DMS79 treated with DMSO at 0.1 percent for 48 hours (cell line): ENCODE data around the gene CYP2D6.
A peak's percentile ranks its signal among the peaks of the same experiment; 100 is the strongest.

Experiments
- DNase-seq: peaks from one replicate; lab custom pipeline; 2025; lab: John Stamatoyannopoulos, UW

CYP2D6 gene

DNA sequence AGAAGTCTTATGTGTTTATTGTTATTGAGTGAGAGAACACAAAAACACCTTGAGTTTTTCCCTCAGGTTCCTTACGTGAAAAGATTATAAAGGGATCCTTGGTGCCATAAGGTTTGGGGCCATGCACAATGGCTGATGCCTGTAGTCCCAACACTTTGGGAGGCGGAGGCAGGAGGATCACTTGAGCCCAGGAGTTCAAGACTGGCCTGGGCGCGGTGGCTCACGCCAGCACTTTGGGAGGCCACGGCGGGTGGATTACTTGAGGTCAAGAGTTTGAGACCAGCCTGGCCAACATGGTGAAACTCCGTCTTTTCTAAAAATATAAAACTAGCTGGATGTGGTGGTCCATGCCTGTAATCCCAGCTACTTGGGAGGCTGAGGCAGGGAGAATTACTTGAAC lies 45.7 kb downstream of the CYP2D6 start:
- no peak for DNase-seq

- no peak for DNase-seq
These were observed 47.5 kb downstream of the CYP2D6 start for GRCh38 chr22:42083119-42083518.

DNA sequence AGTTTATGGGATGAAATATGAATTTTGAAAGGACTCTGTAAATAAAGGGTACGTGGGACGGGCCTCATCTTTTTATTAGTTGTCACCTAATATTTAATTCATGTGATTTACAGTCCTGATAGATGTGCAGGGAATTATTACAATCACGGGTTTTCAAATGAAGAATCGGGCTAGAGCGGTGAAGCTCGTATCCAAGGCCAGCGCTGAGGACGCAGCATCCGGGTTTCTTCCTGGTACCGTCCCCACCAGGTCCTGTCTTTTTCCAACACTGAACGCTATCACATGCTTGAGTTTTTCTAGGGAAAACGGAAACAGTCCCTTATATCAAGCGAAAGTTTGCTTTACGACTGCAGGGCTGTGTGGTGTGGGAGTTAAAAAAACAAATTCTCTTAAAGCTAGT lies 50.3 kb downstream of the CYP2D6 start:
- peak; percentile 2 for DNase-seq

- DNase-seq: peak; percentile 83
These were observed 51.0 kb downstream of the CYP2D6 start, which contains the start of gene SMDT1 for GRCh38 chr22:42079319-42080251. Gene SMDT1, plus strand, starts transcription at chr22:42079700. Its CDS starts 69 bp downstream, at chr22:42079769.

DNA sequence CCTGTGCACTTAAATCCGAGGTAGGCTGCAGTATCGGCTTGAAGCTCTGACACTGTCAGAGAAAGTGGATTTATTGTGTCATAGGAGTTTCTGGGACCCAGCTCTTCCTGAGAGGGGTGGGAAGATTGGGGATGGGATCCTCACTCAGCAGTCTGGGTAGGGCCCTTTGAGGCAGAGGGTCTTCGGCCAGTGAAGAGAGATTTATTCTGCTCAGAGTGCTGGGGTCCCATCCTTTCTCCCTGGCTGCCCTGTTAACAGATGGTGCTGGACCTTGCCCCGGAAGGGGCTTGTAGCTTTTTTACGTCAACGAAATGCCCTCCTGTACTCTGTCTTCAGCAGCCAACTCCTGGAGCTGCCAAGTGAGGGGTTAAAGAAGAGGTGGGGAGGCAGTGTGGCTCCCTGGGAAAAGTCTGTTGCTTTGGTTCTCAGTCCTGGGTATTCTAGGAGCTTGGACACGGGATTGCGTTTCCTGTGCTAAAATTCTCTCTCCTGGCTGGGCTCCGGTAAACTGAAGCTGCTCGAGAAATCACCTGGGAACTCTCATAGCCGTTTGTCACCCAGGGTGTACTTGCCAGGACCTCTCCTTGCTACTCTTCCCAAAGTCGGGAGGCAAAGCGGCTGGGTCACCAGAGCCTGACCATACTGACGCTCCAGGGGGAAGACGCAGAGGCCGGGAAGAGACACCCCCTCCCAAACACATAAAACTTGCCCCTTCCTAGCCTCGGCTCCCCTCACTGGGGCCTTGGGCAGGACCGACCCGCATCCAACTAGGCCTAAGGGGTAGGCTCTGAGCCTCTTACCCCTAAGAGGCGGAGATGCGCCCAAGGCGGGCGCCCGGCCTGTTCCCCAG lies 51.9 kb downstream of the CYP2D6 start:
- DNase-seq: peak; percentile 5

DNA sequence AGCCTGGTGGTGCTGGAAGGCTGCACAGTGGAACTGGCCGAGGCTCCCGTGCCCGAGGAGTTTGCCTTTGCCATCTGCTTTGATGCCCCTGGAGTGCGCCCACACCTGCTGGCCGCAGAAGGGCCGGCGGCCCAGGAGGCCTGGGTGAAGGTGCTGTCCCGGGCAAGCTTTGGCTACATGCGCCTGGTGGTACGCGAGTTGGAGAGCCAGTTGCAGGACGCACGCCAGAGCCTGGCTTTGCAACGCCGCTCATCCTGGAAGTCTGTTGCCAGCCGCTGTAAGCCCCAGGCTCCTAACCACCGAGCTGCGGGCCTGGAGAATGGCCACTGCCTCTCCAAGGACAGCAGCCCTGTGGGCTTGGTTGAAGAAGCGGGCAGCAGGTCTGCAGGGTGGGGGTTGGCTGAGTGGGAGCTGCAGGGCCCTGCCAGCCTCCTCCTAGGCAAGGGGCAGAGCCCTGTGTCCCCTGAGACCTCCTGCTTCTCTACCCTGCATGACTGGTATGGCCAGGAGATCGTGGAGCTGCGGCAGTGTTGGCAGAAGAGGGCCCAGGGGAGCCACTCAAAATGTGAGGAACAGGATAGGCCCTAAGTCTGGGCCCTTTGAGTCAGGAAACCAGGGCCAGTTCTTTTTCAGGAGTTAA lies 53.0 kb downstream of the CYP2D6 start:
- DNase-seq: no peak

DNA sequence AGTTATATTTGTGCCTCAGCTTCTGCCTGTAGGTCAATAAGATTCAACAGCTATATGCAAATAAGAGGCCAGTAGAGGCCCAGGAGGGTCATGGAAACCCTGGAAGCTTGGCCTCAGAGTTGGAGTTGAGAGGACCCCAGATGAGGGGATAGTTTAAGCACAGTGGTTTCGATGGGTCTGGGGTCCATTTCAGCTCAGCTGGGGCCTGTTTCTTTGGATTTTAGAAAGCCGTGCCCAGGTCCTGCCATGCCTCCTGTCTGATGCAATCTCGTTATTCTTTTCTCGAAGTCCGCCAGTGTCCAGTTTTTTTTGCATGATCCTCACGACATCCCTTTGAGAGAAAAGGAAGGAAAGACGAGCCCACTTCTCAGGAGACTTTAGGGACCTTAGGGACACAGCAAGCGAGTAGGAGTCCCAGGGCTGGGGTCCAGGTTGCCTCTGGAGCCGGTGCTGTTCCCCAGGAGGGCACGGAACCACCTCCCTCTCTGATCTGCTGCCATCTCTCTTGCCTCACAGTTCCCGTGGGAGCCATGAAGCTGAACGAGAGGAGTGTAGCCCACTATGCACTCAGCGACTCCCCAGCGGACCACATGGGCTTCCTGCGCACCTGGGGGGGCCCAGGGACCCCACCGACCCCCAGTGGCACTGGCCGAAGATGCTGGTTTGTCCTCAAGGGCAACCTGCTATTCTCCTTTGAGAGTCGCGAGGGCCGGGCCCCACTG lies 53.7 kb downstream of the CYP2D6 start:
- no peak for DNase-seq
